Measurements from ENCODE around the gene SLC29A4.

Gene SLC29A4

DNA sequence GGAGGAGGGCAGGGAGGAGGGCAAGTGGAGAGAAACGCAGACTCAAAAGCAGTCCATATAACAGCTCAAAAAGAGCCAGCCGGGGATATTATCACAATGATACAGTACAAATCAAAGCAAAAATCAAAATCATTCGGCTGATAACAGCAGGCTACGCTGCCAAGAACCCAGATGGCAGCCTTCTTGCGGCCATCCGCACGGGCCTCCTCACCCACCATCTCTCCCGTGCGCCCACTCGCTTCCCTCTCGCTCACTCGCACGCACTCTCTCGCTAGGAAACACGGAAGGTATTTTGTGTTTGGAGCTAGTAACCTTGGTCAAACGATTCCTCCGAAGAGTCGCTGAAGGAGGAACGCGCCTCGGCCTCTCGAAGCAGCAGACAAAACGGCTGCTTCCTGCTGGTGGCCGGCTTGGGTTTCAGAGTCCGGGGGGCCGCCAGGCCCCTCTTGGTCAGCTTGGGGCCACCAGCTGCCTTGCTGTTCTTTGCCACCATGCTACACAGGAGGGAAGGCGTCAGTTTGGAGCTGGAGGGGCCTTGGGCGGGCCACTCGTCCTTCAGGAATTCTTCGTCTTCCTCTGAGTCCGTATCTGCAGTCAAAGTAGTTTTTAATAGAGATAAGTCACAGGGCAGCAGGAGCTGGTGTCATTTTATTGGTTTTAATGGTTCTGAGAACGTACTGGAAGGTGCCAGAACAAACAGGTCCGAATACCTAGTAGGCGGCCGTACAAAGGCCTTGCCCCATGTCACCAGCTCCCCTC lies 68.9 kb downstream of the SLC29A4 start:
- no peaks in the 10 kb centered on the region for H3K4me1 ChIP-seq (ENCODE audit: control insufficient read depth in 1 of 2, insufficient read depth in 1 of 2, low read depth in 1 of 2, low read length in 1 of 2)
- no peaks in the 10 kb centered on the region for H3K27me3 ChIP-seq
- H3K9me3 ChIP-seq = no peaks in the 10 kb centered on the region
- peaks cover 96% of the 10 kb centered on the region for H3K36me3 ChIP-seq
- TF ChIP-seq, protein P1, sequence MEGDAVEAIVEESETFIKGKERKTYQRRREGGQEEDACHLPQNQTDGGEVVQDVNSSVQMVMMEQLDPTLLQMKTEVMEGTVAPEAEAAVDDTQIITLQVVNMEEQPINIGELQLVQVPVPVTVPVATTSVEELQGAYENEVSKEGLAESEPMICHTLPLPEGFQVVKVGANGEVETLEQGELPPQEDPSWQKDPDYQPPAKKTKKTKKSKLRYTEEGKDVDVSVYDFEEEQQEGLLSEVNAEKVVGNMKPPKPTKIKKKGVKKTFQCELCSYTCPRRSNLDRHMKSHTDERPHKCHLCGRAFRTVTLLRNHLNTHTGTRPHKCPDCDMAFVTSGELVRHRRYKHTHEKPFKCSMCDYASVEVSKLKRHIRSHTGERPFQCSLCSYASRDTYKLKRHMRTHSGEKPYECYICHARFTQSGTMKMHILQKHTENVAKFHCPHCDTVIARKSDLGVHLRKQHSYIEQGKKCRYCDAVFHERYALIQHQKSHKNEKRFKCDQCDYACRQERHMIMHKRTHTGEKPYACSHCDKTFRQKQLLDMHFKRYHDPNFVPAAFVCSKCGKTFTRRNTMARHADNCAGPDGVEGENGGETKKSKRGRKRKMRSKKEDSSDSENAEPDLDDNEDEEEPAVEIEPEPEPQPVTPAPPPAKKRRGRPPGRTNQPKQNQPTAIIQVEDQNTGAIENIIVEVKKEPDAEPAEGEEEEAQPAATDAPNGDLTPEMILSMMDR (IDR thresholded peaks at IDR 0.05) = no peak
- H3K4me3 ChIP-seq (ENCODE audit: low read depth in 1 of 2, low read length in 1 of 2) = no peak overlapping the region
- no peak overlapping the region for H3K27ac ChIP-seq

DNA sequence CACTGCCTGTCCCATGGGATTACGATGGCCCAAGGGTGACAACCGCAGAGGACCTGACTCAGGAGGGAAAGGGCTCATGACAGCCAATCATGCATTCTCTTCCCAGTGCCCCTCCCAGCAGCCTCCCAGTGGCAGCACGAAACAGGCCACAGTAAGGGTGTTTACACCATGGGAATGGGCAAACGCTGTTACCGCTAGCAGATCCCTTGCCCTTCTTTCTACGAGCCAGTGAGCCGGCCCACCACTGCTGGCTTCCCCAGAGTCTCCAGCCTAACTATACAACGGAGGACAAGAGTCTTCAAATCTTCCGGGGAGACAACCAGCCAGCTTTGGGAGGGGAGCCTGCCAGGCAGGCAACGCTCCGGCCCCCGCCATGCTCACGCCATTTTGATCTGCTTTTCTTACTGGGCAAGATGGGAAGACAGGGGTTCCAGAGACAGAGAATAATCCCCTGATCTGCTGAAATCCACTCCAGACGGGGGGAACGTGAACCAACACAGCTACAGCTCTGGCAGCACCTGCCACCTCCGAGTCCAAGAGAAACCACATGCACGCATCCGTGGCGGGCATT lies 69.8 kb downstream of the SLC29A4 start:
- Histone ChIP-seq H3K36me3 (peaks cover 99% of the 10 kb centered on the region), H3K27ac (no peak overlapping the region), H3K9me3 (no peaks in the 10 kb centered on the region), H3K4me1 (ENCODE audit: control insufficient read depth in 1 of 2, insufficient read depth in 1 of 2, low read depth in 1 of 2, low read length in 1 of 2) (no peaks in the 10 kb centered on the region), H3K4me3 (ENCODE audit: low read depth in 1 of 2, low read length in 1 of 2) (no peak overlapping the region), H3K27me3 (no peaks in the 10 kb centered on the region)
- TF ChIP-seq, protein P1 (IDR thresholded peaks at IDR 0.05) = no peak

DNA sequence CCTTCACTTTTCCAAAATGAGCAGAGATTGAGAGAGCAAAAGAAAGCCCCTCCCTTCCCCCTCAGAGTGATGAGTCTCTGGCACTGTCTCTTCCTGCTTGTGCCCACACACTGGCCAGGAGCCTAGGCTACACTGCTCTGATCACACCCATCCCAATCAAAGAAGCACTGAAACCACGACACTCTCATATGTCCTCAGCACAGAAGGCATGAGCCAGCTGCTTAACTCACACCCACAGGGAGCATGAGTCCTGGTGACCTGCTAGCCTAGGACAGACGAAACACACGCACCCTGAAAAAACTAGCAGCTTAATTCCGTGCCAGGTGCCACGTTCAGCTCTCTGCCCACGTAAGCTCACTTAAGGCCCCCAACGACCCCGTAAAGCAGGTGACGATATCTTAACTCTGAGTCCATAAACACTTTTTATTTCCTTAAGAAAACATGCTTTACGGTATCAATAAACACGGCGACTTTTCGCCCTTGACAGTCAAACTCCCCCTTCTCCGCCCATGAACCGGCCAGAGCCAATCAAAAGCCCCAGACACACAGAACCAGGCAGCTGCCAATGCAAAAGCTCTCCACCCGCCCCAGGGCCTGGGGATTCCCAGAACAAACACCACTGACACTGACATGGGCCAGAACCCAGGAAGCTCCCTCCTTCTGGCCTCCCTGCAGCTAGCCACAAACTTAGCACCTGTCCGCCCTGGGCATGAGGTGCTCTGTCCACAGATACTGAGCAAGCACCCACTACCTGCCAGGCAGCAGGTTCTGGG lies 71.9 kb downstream of the SLC29A4 start:
- H3K27me3 ChIP-seq = no peaks in the 10 kb centered on the region
- no peaks in the 10 kb centered on the region for H3K4me1 ChIP-seq (ENCODE audit: control insufficient read depth in 1 of 2, insufficient read depth in 1 of 2, low read depth in 1 of 2, low read length in 1 of 2)
- H3K4me3 ChIP-seq (ENCODE audit: low read depth in 1 of 2, low read length in 1 of 2) = no peak overlapping the region
- H3K27ac ChIP-seq = no peak overlapping the region
- TF ChIP-seq, protein P1 (IDR thresholded peaks at IDR 0.05) = no peak
- no peaks in the 10 kb centered on the region for H3K9me3 ChIP-seq
- H3K36me3 ChIP-seq = peaks cover 99% of the 10 kb centered on the region

Measured in neutrophil (primary cell).